GM12873 (cell line): ENCODE data around the gene ITGAE.

Experiments used
- TF ChIP-seq, protein P1 (sequence below): IDR thresholded peaks from 2 replicates; pipeline ENCODE4 v1.5.1; 2012; ENCODE audit warnings: low read depth, mild to moderate bottlenecking, moderate library complexity, low read length, control low read depth; ENCODE audit not compliant: insufficient read depth; ENCODE audit errors: missing control alignments

The ITGAE gene

DNA sequence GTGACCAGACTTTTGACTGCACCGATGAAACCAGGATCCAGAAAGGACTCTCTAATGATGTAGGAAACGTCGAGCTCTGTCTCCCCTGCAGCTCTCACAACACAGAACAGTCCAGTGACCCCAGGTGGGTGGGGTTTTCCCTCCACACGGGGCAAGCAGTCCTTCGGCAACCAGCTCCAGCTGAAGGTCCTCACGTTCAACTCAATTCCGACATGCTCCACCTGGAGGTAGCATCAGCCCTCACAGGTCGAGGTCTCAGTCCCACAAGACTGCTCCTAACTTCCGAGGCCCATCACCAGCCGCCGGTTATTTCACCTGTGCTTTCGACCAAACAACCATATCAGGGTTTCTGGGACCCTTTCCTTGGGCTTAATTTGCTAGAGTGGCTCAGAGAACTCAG, 28.2 kb downstream of the ITGAE start:
- TF ChIP-seq, protein P1, sequence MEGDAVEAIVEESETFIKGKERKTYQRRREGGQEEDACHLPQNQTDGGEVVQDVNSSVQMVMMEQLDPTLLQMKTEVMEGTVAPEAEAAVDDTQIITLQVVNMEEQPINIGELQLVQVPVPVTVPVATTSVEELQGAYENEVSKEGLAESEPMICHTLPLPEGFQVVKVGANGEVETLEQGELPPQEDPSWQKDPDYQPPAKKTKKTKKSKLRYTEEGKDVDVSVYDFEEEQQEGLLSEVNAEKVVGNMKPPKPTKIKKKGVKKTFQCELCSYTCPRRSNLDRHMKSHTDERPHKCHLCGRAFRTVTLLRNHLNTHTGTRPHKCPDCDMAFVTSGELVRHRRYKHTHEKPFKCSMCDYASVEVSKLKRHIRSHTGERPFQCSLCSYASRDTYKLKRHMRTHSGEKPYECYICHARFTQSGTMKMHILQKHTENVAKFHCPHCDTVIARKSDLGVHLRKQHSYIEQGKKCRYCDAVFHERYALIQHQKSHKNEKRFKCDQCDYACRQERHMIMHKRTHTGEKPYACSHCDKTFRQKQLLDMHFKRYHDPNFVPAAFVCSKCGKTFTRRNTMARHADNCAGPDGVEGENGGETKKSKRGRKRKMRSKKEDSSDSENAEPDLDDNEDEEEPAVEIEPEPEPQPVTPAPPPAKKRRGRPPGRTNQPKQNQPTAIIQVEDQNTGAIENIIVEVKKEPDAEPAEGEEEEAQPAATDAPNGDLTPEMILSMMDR = no peak

DNA sequence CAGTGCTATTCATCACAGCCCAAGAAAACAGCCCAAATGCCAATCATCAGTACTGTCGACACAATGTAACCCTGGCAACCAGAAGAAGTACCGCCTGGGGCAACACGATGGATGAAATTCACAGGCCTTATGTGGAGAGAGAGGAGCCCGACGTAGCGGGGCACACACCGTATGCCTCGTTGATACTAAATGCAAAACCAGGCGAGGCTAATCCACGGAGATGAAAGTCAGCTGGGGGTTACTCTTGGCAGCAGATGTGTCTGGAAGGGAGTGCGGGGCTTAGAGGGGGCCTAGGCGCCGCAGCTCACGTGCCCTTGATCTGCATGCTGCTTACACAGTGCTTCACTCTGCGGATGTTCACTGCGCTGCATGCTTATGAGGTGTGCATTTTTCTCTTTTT, 29.8 kb downstream of the ITGAE start:
- TF ChIP-seq, protein P1 = no peak

DNA sequence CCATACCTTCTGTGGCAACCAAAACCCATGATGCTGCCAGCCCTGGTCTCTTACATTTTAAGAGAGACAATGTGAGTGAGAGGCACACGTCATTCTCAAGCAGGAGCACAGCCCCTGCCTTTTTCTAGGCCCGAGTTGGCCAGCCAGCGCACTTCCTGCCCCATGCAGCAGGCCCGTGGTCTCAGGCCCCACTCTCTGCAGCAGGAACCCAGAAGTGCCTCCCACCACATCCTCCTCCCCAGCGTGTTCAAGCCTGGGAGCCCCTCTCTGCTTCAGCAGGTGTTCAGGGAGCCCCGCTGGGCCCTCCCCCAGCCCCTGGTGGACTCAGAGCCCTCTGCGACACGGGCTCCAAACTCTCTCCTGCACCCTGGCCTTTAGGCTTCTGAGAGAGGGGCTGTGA, 30.5 kb downstream of the ITGAE start:
- TF ChIP-seq, protein P1 = no peak

DNA sequence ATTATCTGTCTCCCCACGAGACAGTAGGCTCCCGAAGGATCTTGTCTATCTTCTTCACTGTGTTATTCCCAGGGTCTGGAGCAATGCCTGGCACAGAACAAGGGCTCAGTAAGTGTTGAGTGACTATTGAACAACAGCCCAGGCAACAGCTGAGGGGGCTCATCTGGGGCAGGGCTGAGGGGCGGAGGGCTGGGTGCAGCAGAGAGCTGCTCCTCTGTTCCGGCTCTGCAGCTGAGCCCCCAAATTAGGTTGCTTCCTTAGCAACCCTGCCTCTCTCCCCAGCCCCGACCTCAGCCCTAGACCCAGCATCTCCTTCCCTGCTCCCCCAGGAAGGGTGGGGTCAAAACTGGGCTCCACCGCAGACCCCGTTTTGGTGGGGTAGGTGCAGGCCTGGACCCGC, 32.2 kb downstream of the ITGAE start:
- TF ChIP-seq, protein P1 = no peak

DNA sequence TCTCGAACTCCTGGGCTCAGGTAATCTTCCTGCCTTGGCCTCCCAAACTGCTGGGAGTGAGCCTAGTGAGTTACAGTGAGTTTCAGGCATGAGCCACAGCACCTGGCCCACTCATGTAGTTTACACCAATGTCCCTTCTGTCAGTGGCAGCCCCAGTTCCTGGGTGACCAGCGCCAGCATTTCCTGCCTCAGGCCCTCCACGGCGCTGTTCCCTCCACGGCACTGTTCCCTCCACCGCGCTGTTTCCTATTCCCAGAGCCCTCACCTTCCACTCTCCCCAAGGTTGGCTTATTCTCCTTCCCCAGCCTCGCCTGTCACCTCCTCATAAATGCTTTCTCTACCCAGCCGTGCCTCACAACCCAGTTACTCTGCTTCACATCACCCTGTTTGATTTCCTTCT, 32.6 kb downstream of the ITGAE start:
- TF ChIP-seq, protein P1 = no peak

DNA sequence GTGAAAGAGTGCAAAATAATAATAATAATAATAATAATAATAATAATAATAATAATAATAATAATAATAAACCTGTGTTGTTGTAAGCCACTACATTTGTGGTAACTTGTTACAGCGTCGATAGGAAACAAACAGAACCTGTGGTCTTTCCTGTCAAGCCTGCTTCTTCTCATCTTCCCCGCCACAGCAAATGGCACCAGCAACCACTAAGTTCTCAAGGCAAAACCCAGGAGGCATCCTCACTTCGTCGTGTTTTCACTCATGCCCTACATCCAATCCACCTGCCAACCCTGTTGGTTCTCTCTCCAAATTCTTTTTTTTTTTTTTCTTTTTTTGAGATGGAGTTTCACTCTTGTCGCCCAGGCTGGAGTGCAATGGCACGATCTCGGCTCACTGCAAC, 34.2 kb downstream of the ITGAE start:
- TF ChIP-seq, protein P1 = no peak

DNA sequence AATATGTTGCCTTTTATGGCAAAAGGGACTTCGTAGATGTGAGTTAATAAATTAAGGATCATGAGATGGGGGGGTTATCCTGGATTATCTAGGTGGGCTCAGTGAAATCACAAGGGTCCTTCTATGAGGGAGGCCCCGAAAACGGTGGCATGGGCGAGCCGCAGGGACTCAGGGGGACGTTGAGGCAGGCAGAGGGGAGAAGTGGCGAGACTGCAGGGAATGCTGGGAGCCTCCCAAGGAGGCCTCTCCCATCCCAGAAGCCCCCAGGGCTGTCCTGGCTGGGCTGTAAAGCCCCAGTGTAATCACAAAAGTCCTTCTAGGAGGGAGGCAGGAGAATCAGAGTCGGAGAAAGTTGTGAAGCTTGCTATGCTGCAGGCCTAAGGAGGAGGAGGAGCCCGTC, 35.0 kb downstream of the ITGAE start:
- TF ChIP-seq, protein P1 = no peak

DNA sequence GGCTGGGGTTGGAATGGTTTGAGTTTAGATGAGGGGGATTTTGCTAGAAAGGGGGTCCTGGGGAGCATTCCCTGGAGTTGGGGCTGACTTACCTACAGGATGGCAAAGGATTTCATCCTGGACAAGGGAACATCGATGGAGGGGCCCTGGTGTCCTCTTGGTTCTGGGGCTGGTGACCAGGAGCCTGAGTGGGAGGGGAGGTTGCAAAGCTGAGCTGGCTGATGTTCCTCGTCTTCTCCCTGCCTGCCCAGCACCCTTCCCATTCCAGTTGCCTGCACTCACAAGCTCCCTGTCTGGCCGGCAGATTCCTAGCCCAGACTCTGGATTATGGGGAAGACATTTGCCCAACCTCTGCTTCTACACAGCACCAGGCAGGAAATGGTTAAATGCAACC, 37.2 kb downstream of the ITGAE start:
- TF ChIP-seq, protein P1 = no peak
